Fibroblast of the aortic adventitia (primary cell): ENCODE measurements around the gene NTRK2. TPM values are rescaled to one million over a fixed set of nuclear protein-coding genes. Genes with fewer than 3 reads are reported as not detected.

ENCODE experiments used
- DNase-seq: peaks from one replicate; pipeline ENCODE4 v3.0.0-alpha.2; 2010; ENCODE audit warnings: low read depth
- H3K4me3 ChIP-seq: 2 replicates; pipeline ENCODE4 v1.5.1; 2011; ENCODE audit warnings: low read depth, mild to moderate bottlenecking, control low read depth, low read length, moderate library complexity
- CTCF ChIP-seq: IDR thresholded peaks from 2 replicates; pipeline ENCODE4 v1.5.1; 2011; ENCODE audit warnings: mild to moderate bottlenecking, low read length, control low read depth, inconsistent platforms; ENCODE audit not compliant: insufficient read depth
- total RNA-seq: library from RNA; depleted of rRNA; stranded (reverse); fragments of >200 nt; gene quantifications from 2 replicates; pipeline ENCODE4 v1.2.3, GENCODE V29; 2012; ENCODE audit warnings: low replicate concordance

Gene NTRK2
- total RNA-seq, 1 donor: 3.3 TPM

DNA sequence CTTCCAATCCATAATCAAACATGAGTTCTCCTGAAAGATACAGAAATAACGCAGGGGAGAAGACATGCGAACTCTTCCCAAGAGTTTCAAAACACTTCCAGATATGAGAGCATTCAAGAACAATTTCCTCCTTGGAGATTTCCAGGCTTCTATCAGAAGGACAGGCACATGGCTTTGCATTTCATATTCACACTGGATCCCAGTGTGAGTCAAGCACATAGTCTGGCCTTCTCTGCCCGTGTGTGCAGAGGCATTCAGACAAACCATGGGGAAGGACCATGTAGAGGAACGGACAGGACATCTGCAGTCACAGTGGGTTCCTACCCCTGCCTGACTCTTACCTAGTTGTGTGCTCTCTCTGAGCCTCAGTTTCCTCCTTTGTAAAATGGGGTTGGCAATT, 384.5 kb downstream of the NTRK2 start:
- no peak for TF ChIP-seq CTCF
- no peak overlapping the region for H3K4me3 ChIP-seq
- DNase-seq: no peak

GRCh38 chr9:85055506-85056202, 386.1 kb downstream of the NTRK2 start:
- no peak overlapping the region for H3K4me3 ChIP-seq
- TF ChIP-seq CTCF: no peak
- DNase-seq: no peak

DNA sequence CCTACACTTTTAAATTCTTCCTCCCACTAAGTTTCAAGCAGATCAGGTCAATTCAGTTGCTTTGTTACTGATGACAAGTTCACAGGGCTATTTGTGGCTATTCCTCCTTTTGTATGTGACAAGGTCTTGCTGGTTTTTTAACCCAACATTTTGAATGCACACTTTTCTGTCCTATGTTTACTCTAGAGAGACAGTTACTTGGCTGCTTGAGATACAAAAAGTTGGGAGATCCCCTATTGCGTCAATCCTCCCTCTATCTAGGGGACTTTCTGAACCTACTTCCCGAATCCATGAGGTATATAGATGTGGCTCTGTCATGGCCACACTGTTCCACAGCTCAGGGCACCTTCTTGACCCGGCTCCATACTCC, 386.7 kb downstream of the NTRK2 start:
- H3K4me3 ChIP-seq: no peak overlapping the region
- no peak for DNase-seq
- TF ChIP-seq CTCF: no peak

DNA sequence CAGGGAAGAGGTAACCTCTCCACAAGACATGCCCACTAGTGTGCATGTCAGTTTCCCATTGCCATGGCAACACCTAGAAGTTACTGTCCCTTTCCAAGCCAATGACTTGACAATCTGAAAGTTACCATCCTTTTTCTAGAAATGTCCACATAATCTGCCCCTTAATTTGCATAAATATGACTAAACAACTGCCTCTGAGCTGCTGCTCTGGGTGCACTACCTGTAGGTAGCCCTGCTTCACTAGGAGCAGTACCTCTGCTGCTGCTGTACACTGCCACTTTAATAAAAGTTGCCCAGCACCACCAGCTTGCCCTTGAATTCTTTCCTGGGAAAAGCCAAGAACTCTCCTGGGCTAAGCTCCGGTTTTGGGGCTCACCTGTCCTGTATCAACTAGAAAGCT, 392.4 kb downstream of the NTRK2 start:
- no peak overlapping the region for H3K4me3 ChIP-seq
- DNase-seq: no peak
- TF ChIP-seq CTCF: no peak

DNA sequence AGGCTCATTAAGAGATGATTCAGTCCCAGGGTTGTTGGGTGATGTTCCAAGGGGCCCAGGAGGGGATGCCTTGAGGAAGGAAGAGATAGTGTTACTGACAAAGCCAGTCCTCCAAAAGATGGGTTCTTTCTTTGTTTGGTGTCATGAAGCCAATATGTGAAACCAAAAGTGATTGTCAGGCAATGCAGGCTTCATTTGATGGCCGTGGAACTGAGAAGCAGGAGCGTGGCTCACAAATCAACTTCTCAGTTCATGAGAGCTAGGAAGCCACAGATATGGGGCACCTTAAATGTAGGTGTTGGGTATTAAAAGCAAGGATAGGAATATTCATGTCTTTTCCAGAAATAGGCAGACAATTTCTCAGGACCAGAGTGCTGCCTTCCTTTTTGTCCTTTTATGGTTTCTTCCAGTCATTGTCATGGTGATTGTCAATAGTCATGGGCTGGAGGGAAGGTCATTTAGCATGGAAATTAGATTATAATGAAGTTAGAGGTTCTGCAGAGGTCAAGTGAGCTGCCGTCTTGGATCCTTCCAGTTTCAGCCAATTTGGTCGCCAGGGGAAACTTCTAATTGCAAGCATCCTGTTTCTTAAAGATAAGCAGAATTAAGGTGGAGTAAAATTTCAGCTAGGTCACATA, 393.0 kb downstream of the NTRK2 start:
- no peak overlapping the region for H3K4me3 ChIP-seq
- no peak for DNase-seq
- TF ChIP-seq CTCF: no peak

- DNase-seq: no peak
- TF ChIP-seq CTCF: no peak
- H3K4me3 ChIP-seq: no peak overlapping the region
Measured at GRCh38 chr9:85064811-85065371, 395.4 kb downstream of the NTRK2 start.
